NT2/D1 (cell line): ENCODE results near the gene NUCB1.

Experiments used
- SUZ12 ChIP-seq: IDR thresholded peaks from 2 replicates; pipeline ENCODE4 v1.6.1; 2011; ENCODE audit not compliant: insufficient read length, insufficient read depth; ENCODE audit errors: extremely low read depth
- YY1 ChIP-seq: IDR thresholded peaks from 2 replicates; pipeline ENCODE4 v1.6.1; 2011; ENCODE audit not compliant: insufficient read length, insufficient read depth
- ZNF274 ChIP-seq: IDR thresholded peaks from 2 replicates; pipeline ENCODE4 v1.6.1; 2011; ENCODE audit warnings: mild to moderate bottlenecking, low read depth, low read length

GRCh38 chr19:48879025-48879637 lies 21.0 kb upstream of the NUCB1 start:
- TF ChIP-seq ZNF274 = no peak
- no peak for TF ChIP-seq SUZ12
- no peak for TF ChIP-seq YY1
